Measurements from ENCODE around the gene KBTBD7. TPM values are rescaled to one million over a fixed set of nuclear protein-coding genes. Genes with fewer than 3 reads are reported as not detected.

KBTBD7 gene, protein sequence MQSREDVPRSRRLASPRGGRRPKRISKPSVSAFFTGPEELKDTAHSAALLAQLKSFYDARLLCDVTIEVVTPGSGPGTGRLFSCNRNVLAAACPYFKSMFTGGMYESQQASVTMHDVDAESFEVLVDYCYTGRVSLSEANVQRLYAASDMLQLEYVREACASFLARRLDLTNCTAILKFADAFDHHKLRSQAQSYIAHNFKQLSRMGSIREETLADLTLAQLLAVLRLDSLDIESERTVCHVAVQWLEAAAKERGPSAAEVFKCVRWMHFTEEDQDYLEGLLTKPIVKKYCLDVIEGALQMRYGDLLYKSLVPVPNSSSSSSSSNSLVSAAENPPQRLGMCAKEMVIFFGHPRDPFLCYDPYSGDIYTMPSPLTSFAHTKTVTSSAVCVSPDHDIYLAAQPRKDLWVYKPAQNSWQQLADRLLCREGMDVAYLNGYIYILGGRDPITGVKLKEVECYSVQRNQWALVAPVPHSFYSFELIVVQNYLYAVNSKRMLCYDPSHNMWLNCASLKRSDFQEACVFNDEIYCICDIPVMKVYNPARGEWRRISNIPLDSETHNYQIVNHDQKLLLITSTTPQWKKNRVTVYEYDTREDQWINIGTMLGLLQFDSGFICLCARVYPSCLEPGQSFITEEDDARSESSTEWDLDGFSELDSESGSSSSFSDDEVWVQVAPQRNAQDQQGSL
- 2.6 and 3.9 TPM in 2 replicates for total RNA-seq

DNA sequence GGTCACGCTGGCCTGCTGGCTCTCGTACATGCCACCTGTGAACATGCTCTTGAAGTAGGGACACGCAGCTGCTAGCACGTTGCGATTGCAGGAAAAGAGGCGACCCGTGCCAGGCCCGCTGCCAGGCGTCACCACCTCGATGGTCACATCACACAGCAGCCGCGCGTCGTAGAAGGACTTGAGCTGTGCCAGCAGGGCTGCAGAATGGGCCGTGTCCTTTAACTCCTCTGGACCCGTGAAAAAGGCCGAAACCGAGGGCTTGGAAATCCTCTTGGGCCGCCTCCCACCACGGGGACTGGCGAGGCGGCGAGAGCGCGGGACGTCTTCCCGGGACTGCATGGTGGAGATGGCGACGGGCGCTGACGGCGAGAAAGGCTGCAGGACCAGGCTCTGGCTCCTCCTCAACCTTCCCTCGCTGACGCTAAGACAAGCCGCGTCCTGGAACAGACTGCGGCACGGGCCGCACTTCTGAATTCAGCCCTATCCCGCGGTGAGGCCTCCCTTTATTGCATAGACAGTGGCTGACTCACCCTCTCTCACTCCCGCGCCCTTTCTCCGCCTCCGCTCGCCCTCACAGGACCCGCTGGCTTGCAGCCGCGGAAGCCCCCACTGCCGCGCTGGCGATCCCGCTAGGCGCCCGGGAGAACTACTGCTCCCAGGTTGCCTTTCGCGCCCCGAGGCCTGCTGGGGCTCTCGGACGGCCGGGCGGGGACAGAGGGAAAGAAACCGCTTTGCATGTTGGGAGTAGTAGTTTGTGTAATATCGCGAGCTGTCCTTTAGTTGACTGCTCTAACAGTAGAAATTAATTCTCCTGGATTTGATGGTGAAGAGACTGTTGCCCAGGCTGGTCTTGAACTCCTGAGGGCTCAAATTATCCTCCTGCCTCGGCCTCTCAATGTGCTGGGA, at the start of gene KBTBD7:
KBTBD7 (minus strand) TSS at position 651 of the 906 bp plus-strand sequence; CDS start at position 339, 312 bp downstream.

Other genes starting within 250 kb of the KBTBD7 start
- gene ELF1, start 175.3 kb downstream of the KBTBD7 start, total RNA-seq: 38.6 and 40.1 TPM in 2 replicates
- gene WBP4, start 133.1 kb downstream of the KBTBD7 start, total RNA-seq: 3.7 and 4.5 TPM in 2 replicates
- gene KBTBD6, start 61.8 kb downstream of the KBTBD7 start, total RNA-seq: 11.0 and 13.9 TPM in 2 replicates
- gene MTRF1, start 69.0 kb upstream of the KBTBD7 start, total RNA-seq: 7.7 and 12.1 TPM in 2 replicates
- 6.2 and 10.9 TPM in 2 replicates for gene NAA16, start 116.7 kb upstream of the KBTBD7 start, total RNA-seq

Data from subcutaneous preadipocyte (primary cell).